Measurements from ENCODE around the gene RHEX.

- TF ChIP-seq E2F5 (CRISPR knock-in tag; IDR thresholded peaks at IDR 0.05) = no peak
- TF ChIP-seq GABPB1 (CRISPR knock-in tag; IDR thresholded peaks at IDR 0.05) = no peak
- TF ChIP-seq CREB1 (CRISPR knock-in tag; IDR thresholded peaks at IDR 0.05) = no peak
- no peak for TF ChIP-seq ATF2 (CRISPR knock-in tag; IDR thresholded peaks at IDR 0.05; ENCODE audit: borderline replicate concordance, low read depth)
- TF ChIP-seq CTCF (IDR thresholded peaks at IDR 0.05) = no peak
- TF ChIP-seq USF2 (CRISPR knock-in tag; IDR thresholded peaks at IDR 0.05) = no peak
- no peak for TF ChIP-seq SMAD3 (CRISPR knock-in tag; IDR thresholded peaks at IDR 0.05; ENCODE audit: borderline replicate concordance)
Observed at GRCh38 chr1:206040328-206040727, 12.6 kb upstream of the RHEX start.

Data from WTC11 (cell line).